ENCODE data around the gene VMAC. TPM values are rescaled to one million over a fixed set of nuclear protein-coding genes. Genes with fewer than 3 reads are reported as not detected.
A peak's percentile ranks its signal among the peaks of the same experiment; 100 is the strongest.

VMAC gene
- total and polyA plus RNA-seq, 2 of the 13 experiments (the other 11 are each of a cell fraction or from before 2014, with no cell fraction given): 2.4 TPM

DNA sequence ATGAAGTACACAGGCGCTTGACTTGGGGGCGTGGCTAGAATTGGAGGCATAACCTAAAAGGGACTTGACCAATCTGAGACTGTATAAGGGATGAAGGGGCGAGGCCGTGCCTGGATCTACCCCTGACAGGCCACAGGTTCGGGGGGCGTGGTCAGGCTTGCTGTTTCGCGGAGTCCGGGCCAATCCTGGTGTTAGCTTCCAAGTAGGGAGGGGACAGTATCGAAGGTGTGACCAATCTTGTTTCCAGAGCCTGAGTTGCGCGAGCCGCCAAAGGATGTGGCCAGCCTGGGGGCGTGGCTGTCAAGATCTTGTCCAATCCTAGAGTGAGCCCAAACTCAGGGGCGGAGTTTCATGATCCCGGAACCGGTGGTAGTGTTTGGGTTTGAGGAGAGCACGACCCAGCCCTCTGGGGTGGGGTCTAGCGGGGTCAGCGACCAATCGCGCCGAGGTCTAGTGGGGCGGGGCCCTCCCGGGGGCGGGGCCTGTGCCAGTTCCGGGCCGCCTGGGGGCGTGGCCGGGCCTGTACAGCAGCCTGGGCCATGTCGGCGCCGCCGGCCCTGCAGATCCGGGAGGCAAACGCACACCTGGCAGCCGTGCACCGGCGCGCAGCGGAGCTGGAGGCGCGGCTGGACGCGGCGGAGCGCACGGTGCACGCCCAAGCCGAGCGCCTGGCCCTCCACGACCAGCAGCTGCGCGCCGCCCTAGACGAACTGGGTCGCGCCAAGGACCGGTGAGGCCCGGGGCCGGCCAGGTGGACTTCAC, at the start of gene VMAC (continued):
- TF ChIP-seq, protein P1, sequence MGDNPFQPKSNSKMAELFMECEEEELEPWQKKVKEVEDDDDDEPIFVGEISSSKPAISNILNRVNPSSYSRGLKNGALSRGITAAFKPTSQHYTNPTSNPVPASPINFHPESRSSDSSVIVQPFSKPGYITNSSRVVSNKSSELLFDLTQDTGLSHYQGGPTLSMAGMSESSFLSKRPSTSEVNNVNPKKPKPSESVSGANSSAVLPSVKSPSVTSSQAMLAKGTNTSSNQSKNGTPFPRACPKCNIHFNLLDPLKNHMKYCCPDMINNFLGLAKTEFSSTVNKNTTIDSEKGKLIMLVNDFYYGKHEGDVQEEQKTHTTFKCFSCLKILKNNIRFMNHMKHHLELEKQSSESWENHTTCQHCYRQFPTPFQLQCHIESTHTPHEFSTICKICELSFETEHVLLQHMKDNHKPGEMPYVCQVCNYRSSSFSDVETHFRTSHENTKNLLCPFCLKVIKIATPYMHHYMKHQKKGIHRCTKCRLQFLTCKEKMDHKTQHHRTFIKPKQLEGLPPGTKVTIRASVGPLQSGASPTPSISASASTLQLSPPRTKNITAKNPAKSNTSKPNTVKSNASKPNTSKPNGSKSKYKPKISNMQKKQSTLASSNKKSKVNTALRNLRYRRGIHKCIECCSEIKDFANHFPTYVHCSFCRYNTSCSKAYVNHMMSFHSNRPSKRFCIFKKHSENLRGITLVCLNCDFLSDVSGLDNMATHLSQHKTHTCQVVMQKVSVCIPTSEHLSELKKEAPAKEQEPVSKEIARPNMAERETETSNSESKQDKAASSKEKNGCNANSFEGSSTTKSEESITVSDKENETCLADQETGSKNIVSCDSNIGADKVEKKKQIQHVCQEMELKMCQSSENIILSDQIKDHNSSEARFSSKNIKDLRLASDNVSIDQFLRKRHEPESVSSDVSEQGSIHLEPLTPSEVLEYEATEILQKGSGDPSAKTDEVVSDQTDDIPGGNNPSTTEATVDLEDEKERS (CRISPR knock-in tag; IDR thresholded peaks at IDR 0.05): no peak
- TF ChIP-seq NFE2 (CRISPR knock-in tag; IDR thresholded peaks at IDR 0.05) (no peak), RXRB (CRISPR knock-in tag; IDR thresholded peaks at IDR 0.05; ENCODE audit: borderline replicate concordance) (peak; percentile 24; the same call in 1 of the 2 replicates), XBP1 (CRISPR knock-in tag; IDR thresholded peaks at IDR 0.05) (no peak), ZC3H13 (CRISPR knock-in tag; IDR thresholded peaks at IDR 0.05) (no peak), PRMT3 (CRISPR knock-in tag; IDR thresholded peaks at IDR 0.05; ENCODE audit: borderline replicate concordance, low read depth) (no peak), ZFP37 (CRISPR knock-in tag; IDR thresholded peaks at IDR 0.05; ENCODE audit: borderline replicate concordance) (no peak), POLR2A (IDR thresholded peaks at IDR 0.05; ENCODE audit: insufficient read depth in 1 of 2, low read depth in 2 of 2, low read length in 2 of 2) (peak; percentile 62 to 80; a peak in 3 of 4 replicates), CHCHD3 (CRISPR knock-in tag; IDR thresholded peaks at IDR 0.05) (0 out of 2 replicates have a peak, but pooled peaks have one; percentile 41), CHD4 (IDR thresholded peaks at IDR 0.05; ENCODE audit: borderline replicate concordance, low read length) (no peak), NKX3-1 (CRISPR knock-in tag; IDR thresholded peaks at IDR 0.05) (no peak), ZBTB38 (CRISPR knock-in tag; IDR thresholded peaks at IDR 0.05) (peak; percentile 84; the same call in 1 of the 2 replicates), ISL2 (CRISPR knock-in tag; IDR thresholded peaks at IDR 0.05) (no peak), THAP11 (CRISPR knock-in tag; IDR thresholded peaks at IDR 0.05) (peak; percentile 57), MAF1 (CRISPR knock-in tag; IDR thresholded peaks at IDR 0.05; ENCODE audit: borderline replicate concordance) (no peak), PLSCR1 (CRISPR knock-in tag; IDR thresholded peaks at IDR 0.05; ENCODE audit: borderline replicate concordance) (no peak), TRAFD1 (CRISPR knock-in tag; IDR thresholded peaks at IDR 0.05; ENCODE audit: borderline replicate concordance) (no peak), KLF11 (CRISPR knock-in tag; IDR thresholded peaks at IDR 0.05) (no peak)
- TF ChIP-seq, protein P2, sequence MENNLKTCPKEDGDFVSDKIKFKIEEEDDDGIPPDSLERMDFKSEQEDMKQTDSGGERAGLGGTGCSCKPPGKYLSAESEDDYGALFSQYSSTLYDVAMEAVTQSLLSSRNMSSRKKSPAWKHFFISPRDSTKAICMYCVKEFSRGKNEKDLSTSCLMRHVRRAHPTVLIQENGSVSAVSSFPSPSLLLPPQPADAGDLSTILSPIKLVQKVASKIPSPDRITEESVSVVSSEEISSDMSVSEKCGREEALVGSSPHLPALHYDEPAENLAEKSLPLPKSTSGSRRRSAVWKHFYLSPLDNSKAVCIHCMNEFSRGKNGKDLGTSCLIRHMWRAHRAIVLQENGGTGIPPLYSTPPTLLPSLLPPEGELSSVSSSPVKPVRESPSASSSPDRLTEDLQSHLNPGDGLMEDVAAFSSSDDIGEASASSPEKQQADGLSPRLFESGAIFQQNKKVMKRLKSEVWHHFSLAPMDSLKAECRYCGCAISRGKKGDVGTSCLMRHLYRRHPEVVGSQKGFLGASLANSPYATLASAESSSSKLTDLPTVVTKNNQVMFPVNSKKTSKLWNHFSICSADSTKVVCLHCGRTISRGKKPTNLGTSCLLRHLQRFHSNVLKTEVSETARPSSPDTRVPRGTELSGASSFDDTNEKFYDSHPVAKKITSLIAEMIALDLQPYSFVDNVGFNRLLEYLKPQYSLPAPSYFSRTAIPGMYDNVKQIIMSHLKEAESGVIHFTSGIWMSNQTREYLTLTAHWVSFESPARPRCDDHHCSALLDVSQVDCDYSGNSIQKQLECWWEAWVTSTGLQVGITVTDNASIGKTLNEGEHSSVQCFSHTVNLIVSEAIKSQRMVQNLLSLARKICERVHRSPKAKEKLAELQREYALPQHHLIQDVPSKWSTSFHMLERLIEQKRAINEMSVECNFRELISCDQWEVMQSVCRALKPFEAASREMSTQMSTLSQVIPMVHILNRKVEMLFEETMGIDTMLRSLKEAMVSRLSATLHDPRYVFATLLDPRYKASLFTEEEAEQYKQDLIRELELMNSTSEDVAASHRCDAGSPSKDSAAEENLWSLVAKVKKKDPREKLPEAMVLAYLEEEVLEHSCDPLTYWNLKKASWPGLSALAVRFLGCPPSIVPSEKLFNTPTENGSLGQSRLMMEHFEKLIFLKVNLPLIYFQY (CRISPR knock-in tag; IDR thresholded peaks at IDR 0.05; ENCODE audit: borderline replicate concordance): peak; percentile 91
